ENCODE data around the gene LIN9.
A peak's percentile ranks its signal among the peaks of the same experiment; 100 is the strongest.

The LIN9 gene

DNA sequence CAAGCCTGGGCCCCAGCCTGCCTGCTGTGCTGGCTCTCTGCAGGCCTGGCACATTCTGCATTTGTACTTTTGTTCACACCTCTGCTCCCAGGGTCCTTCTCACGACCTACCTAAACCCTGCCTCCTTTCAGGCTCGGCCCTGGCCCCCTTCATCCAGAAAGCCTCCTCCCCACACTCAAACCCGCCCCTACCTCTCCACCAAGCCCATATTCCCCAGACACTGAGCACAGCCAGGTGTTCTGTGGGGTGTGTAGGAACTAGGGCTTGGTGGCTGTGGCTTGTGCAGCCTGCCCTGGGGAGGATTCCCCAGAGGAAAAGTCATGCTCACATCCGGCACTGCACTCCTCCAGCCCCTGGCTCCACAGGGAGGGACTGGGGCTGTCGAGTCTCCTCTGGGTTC, 93.7 kb downstream of the LIN9 start:
- TF ChIP-seq, protein P1, sequence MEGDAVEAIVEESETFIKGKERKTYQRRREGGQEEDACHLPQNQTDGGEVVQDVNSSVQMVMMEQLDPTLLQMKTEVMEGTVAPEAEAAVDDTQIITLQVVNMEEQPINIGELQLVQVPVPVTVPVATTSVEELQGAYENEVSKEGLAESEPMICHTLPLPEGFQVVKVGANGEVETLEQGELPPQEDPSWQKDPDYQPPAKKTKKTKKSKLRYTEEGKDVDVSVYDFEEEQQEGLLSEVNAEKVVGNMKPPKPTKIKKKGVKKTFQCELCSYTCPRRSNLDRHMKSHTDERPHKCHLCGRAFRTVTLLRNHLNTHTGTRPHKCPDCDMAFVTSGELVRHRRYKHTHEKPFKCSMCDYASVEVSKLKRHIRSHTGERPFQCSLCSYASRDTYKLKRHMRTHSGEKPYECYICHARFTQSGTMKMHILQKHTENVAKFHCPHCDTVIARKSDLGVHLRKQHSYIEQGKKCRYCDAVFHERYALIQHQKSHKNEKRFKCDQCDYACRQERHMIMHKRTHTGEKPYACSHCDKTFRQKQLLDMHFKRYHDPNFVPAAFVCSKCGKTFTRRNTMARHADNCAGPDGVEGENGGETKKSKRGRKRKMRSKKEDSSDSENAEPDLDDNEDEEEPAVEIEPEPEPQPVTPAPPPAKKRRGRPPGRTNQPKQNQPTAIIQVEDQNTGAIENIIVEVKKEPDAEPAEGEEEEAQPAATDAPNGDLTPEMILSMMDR (IDR thresholded peaks at IDR 0.05): no peak
- Mint-ChIP-seq H3K4me1 (peaks cover 57% of the 10 kb centered on the region), H3K27ac (no peak overlapping the region), H3K4me3 (no peak overlapping the region), H3K36me3 (ENCODE audit: low read depth) (no peaks in the 10 kb centered on the region), H3K9me3 (no peaks in the 10 kb centered on the region), H3K27me3 (ENCODE audit: low read depth, poor library complexity) (peaks cover 4% of the 10 kb centered on the region)
- DNase-seq: peak; percentile 20

DNA sequence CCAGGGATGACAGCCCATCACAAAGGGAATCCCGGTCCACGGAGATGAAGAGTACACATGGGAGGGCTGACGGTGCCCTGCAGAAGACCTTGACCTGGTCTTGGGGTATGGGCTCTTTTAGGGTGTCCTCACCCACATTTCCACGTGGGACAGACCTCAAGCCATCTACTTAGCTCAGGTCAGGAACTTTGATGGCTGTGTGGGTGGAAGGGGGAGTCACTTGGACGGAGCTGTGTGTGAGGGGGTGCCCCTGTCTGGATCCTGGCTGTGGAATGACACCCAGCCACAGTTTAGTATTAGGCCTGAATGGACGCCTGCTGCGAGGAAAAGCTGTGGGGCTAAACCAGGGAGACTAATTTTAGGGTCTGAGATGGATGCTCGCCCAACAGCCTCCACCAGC, 96.4 kb downstream of the LIN9 start:
- Mint-ChIP-seq H3K27ac (no peak overlapping the region), H3K4me1 (peaks cover 71% of the 10 kb centered on the region), H3K36me3 (ENCODE audit: low read depth) (no peaks in the 10 kb centered on the region), H3K27me3 (ENCODE audit: low read depth, poor library complexity) (peaks cover 4% of the 10 kb centered on the region), H3K4me3 (no peak overlapping the region), H3K9me3 (no peaks in the 10 kb centered on the region)
- no peak for DNase-seq
- TF ChIP-seq, protein P1 (IDR thresholded peaks at IDR 0.05): no peak

DNA sequence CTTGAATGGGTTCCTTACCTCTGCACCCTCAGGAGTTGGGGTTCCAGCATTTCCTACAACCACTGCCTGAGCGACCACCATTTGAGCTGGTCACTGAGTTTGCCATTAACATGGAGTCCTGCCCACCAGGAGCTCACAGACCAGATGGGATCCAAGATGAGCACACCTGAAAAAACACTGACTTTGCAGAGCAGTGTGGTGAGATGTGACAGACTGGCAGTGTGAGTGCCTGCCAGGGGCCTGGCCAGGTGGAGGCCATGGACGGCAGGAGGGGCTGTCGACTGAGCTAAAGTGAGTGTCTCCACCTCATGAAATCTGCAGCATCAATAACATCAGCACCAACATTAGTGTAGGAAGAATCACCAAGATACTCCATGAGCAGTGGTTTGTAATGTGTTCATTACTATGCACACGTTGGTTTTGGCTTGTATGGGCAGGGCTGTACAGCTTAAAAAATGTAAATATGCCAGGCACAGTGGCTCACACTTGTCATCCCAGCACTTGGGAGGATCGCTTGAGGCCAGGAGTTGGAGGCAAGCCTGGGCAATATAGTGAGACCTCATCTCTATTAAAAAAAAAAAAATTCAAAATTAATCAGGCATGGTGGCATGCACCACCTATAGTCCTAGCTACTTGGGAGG, 97.7 kb downstream of the LIN9 start:
- peaks cover 4% of the 10 kb centered on the region for H3K27me3 Mint-ChIP-seq (ENCODE audit: low read depth, poor library complexity)
- no peak overlapping the region for H3K27ac Mint-ChIP-seq
- H3K4me3 Mint-ChIP-seq: no peak overlapping the region
- no peaks in the 10 kb centered on the region for H3K36me3 Mint-ChIP-seq (ENCODE audit: low read depth)
- DNase-seq: no peak
- TF ChIP-seq, protein P1 (IDR thresholded peaks at IDR 0.05): no peak
- peaks cover 58% of the 10 kb centered on the region for H3K4me1 Mint-ChIP-seq
- H3K9me3 Mint-ChIP-seq: no peaks in the 10 kb centered on the region

DNA sequence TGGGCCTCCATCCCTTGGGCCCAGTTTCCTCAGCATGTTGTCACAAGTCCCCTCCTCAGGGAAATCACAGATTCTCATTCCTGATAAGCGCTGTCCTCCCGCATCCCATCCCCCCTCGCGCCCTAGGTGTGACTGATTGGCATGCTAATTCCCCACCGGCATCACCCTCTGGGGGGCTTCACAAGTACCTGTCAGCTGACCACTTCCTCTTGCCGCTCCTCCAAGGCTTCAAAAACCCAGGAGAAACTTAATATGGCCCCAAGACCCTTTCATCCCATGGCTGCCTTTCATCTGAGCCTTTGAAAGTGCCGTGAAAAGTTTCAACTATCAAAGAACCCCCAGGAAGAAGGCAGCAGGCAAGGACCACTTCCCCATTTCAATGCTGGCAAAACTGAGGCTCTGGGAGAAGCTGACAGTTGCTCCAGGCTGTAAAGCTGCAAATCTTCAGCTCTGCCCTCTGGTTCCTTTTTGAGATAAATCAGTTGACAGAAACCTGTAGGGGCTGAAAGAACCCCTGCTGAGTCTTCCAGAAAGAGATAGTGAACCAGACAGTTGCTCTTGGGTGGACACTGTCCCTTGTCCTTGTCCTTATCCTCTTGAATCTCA, 98.3 kb downstream of the LIN9 start:
- H3K9me3 Mint-ChIP-seq: no peaks in the 10 kb centered on the region
- H3K27me3 Mint-ChIP-seq (ENCODE audit: low read depth, poor library complexity): peaks cover 4% of the 10 kb centered on the region
- H3K4me3 Mint-ChIP-seq: no peak overlapping the region
- DNase-seq: no peak
- H3K36me3 Mint-ChIP-seq (ENCODE audit: low read depth): no peaks in the 10 kb centered on the region
- peaks cover 52% of the 10 kb centered on the region for H3K4me1 Mint-ChIP-seq
- TF ChIP-seq, protein P1 (IDR thresholded peaks at IDR 0.05): no peak
- H3K27ac Mint-ChIP-seq: no peak overlapping the region

DNA sequence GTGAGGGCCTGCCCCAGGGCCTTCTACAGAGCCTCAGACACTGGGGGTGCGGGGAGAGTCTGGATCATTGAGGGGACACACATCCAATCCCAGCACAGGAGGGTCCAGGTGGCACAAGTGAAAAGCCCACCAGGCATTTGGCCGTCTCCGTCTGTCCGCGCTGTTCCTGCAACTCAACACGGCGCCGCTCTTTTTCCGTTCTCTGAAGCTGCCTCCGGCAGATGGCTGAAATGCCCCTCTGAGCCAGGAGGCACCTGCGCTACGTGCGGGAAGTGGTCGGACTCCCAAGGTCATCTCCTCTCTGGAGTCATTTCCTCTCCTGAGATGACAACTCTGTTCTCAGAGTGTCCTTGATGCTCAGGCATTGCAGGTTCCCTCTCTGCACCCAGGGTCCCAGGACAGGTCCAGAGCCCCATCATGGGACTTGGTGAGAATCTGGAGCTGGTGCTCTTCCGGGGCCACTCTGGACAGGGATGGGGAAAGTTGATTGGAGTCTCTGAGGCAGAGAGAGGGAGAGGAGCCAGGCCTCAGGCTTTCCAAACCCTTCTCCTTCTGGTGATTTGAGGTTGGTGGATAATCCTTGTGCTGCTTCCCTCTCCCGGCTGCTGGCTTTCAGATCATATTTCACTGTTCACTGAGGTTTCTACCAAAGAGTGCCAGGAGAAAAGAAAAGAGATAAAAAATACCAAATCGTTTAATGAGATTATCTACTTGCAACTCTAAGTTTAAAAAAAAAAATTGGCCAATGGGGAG, 99.5 kb downstream of the LIN9 start:
- peaks cover 4% of the 10 kb centered on the region for H3K27me3 Mint-ChIP-seq (ENCODE audit: low read depth, poor library complexity)
- peaks cover 42% of the 10 kb centered on the region for H3K4me1 Mint-ChIP-seq
- H3K27ac Mint-ChIP-seq: no peak overlapping the region
- H3K9me3 Mint-ChIP-seq: no peaks in the 10 kb centered on the region
- no peak for DNase-seq
- peak overlapping the region; percentile 46 for H3K4me3 Mint-ChIP-seq
- TF ChIP-seq, protein P1 (IDR thresholded peaks at IDR 0.05): no peak
- no peaks in the 10 kb centered on the region for H3K36me3 Mint-ChIP-seq (ENCODE audit: low read depth)

Data from nephron progenitor cell (in vitro differentiated cells).